HepG2 (cell line): ENCODE results near the gene ZFAND2B. TPM values are rescaled to one million over a fixed set of nuclear protein-coding genes. Genes with fewer than 3 reads are reported as not detected.

Experiments
- DMAP1 ChIP-seq: IDR thresholded peaks from 2 replicates; pipeline ENCODE4 v1.6.1; 2016
- EED ChIP-seq: sonication (generic); formaldehyde crosslinking; IDR thresholded peaks from 2 replicates; pipeline ENCODE4 v1.5.0; 2020; ENCODE audit warnings: mild to moderate bottlenecking, missing genetic modification reagents
- FOXO1 ChIP-seq: sonication (generic); formaldehyde crosslinking; IDR thresholded peaks from 2 replicates; pipeline ENCODE4 v1.4.0; 2020; ENCODE audit warnings: missing genetic modification reagents
- NFIC ChIP-seq: IDR thresholded peaks from 2 replicates; pipeline ENCODE4 v1.6.1; 2012; ENCODE audit warnings: mild to moderate bottlenecking, low read length, inconsistent platforms
- RFX1 ChIP-seq: fragments of 450-650 bp; IDR thresholded peaks from 2 replicates; pipeline ENCODE4 v1.6.1; 2017
- SMARCE1 ChIP-seq: fragments of 450-650 bp; IDR thresholded peaks from 2 replicates; pipeline ENCODE4 v1.6.1; 2017; ENCODE audit warnings: borderline replicate concordance
- SNAPC5 ChIP-seq: sonication (generic); formaldehyde crosslinking; IDR thresholded peaks from 2 replicates; pipeline ENCODE4 v1.8.1; 2023; ENCODE audit warnings: mild to moderate bottlenecking, missing genetic modification reagents, borderline replicate concordance
- SOX13 ChIP-seq, 3 experiments: fragments of 450-650 bp in 1 of 3; sonication (generic) in 1 of 3; formaldehyde crosslinking in 1 of 3; IDR thresholded peaks in 2 of 3; conservative IDR thresholded peaks in 1 of 3; 2 replicates each; pipeline versions ENCODE4 v1.5.0 to v1.6.1; 2016 to 2020; ENCODE audit warnings: antibody characterized with exemption in 1 of 3, mild to moderate bottlenecking in 1 of 3, missing compliant biosample characterization in 1 of 3, missing genetic modification reagents in 1 of 3, moderate library complexity in 1 of 3
- SRF ChIP-seq: IDR thresholded peaks from 2 replicates; pipeline ENCODE4 v1.6.1; 2011; ENCODE audit warnings: mild to moderate bottlenecking, low read depth, low read length, moderate library complexity
- TBX3 ChIP-seq: fragments of 450-650 bp; IDR thresholded peaks from 2 replicates; pipeline ENCODE4 v1.6.1; 2017; ENCODE audit warnings: antibody characterized with exemption, mild to moderate bottlenecking, inconsistent platforms, borderline replicate concordance
- TRIM22 ChIP-seq: fragments of 450-650 bp; IDR thresholded peaks from 2 replicates; pipeline ENCODE4 v1.6.1; 2017
- ZBTB20 ChIP-seq: sonication (generic); formaldehyde crosslinking; IDR thresholded peaks from 2 replicates; pipeline ENCODE4 v1.8.1; 2023; ENCODE audit warnings: missing genetic modification reagents, low read depth, mild to moderate bottlenecking, borderline replicate concordance
- ZFYVE20 ChIP-seq: sonication (generic); formaldehyde crosslinking; IDR thresholded peaks from 2 replicates; pipeline ENCODE4 v1.8.0; 2023; ENCODE audit warnings: low read depth, mild to moderate bottlenecking, moderate library complexity, missing genetic modification reagents, borderline replicate concordance
- ZNF17 ChIP-seq: sonication (generic); formaldehyde crosslinking; IDR thresholded peaks from 2 replicates; pipeline ENCODE4 v1.5.0; 2020; ENCODE audit warnings: mild to moderate bottlenecking, missing genetic modification reagents
- ZNF512 ChIP-seq: sonication (generic); formaldehyde crosslinking; IDR thresholded peaks from 2 replicates; pipeline ENCODE4 v1.4.0; 2020; ENCODE audit warnings: mild to moderate bottlenecking, missing genetic modification reagents
- ZNF530 ChIP-seq: sonication (generic); formaldehyde crosslinking; IDR thresholded peaks from 2 replicates; pipeline ENCODE4 v1.5.0; 2020; ENCODE audit warnings: low read depth, mild to moderate bottlenecking, missing genetic modification reagents
- ZNF614 ChIP-seq: IDR thresholded peaks from 2 replicates; pipeline ENCODE4 v1.6.1; 2018; ENCODE audit warnings: missing biosample characterization, missing genetic modification reagents, inconsistent platforms, borderline replicate concordance
- ZNF678 ChIP-seq: sonication (generic); formaldehyde crosslinking; IDR thresholded peaks from 2 replicates; pipeline ENCODE4 v1.4.0; 2020; ENCODE audit warnings: mild to moderate bottlenecking, missing genetic modification reagents
- ZNF776 ChIP-seq: sonication (generic); formaldehyde crosslinking; IDR thresholded peaks from 2 replicates; pipeline ENCODE4 v1.4.0; 2020; ENCODE audit warnings: mild to moderate bottlenecking, missing genetic modification reagents
- ZSCAN22 ChIP-seq: sonication (generic); formaldehyde crosslinking; IDR thresholded peaks from 2 replicates; pipeline ENCODE4 v1.4.0; 2020; ENCODE audit warnings: mild to moderate bottlenecking, missing genetic modification reagents
- polyA plus RNA-seq, 8 experiments: library from polyadenylated mRNA; depleted of rRNA in 3 of 8; stranded (reverse) in 7 of 8; unstranded in 1 of 8; fragments of >200 nt; fragmentation: Illumina TruSeq in 4 of 8; extraction: Trizol in 4 of 8; gene quantifications; 2 replicates each; pipeline versions ENCODE4 v1.2.1 to v1.2.3, GENCODE V29; 2011 to 2016; ENCODE audit warnings: low read depth in 4 of 8, missing spikeins in 1 of 8, mixed read lengths in 1 of 8; ENCODE audit not compliant: insufficient read depth in 1 of 8
- total RNA-seq, 5 experiments: library from RNA; depleted of rRNA; stranded (reverse); fragments of >200 nt; fragmentation: Illumina TruSeq; extraction: Trizol; gene quantifications; 2 replicates each; pipeline ENCODE4 v1.2.3, GENCODE V29; 2016; ENCODE audit warnings: low read depth in 1 of 5
- TF ChIP-seq, protein P1 (sequence below): sonication (generic); formaldehyde crosslinking; IDR thresholded peaks from 2 replicates; pipeline ENCODE4 v1.5.1; 2020; ENCODE audit warnings: missing genetic modification reagents, mild to moderate bottlenecking, borderline replicate concordance
- TF ChIP-seq, protein P2 (sequence below): sonication (generic); formaldehyde crosslinking; IDR thresholded peaks from 2 replicates; pipeline ENCODE4 v1.4.0; 2020; ENCODE audit warnings: mild to moderate bottlenecking, missing genetic modification reagents
- TF ChIP-seq, protein P3 (sequence below): IDR thresholded peaks from 2 replicates; pipeline ENCODE4 v1.6.1; 2016

ZFAND2B gene
- total and polyA plus RNA-seq, 2 of the 13 experiments (the other 11 are each of a cell fraction or from before 2014, with no cell fraction given): 53.3 to 115 TPM

DNA sequence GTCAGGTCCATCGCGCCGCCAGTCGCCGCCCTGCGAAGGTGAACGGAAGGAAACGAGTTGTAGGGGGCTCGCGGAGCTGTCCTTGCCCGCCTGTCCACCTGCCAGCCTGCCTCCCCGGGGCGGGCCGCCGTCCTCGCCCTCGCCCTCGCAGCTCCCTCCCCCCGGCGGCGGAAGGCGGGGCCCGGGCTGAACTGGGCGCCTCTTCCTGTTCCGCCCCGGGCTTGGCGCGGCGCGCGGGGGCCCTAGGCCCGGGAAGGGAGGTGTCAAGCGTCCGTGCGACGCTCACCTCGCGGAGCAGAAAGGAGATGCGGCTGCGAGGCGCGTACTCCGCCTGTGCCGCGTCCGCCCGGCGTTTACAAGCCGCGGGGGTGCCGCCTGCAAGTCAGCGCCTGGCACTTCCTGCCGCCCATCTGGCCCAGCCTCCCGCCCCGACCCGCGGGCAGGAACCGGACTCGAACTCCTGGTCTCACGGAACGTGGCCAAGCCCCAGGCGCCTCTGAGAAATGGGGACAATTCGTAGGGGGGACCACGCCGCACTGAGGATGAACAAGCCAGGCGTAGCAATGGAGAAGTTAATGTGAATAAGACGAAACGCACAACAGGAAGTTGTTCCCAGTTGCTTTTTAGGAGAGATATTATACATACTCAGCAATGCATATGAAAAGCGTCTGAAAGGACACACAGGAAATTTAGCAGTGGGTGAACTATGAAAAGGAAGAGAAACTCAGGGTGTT lies 29.6 kb upstream of the ZFAND2B start, which contains the start of gene CNPPD1 (continued):
- TF ChIP-seq, protein P1, sequence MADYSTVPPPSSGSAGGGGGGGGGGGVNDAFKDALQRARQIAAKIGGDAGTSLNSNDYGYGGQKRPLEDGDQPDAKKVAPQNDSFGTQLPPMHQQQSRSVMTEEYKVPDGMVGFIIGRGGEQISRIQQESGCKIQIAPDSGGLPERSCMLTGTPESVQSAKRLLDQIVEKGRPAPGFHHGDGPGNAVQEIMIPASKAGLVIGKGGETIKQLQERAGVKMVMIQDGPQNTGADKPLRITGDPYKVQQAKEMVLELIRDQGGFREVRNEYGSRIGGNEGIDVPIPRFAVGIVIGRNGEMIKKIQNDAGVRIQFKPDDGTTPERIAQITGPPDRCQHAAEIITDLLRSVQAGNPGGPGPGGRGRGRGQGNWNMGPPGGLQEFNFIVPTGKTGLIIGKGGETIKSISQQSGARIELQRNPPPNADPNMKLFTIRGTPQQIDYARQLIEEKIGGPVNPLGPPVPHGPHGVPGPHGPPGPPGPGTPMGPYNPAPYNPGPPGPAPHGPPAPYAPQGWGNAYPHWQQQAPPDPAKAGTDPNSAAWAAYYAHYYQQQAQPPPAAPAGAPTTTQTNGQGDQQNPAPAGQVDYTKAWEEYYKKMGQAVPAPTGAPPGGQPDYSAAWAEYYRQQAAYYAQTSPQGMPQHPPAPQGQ (CRISPR knock-in tag): peak; percentile 41; the same call in 1 of the 2 replicates
- TF ChIP-seq SOX13 (IDR thresholded peaks at IDR 0.05): no peak; the same call in 1 of the 2 replicates
- peak in 1 of 2 experiments; percentile 74; a peak in 2 of 4 replicates for TF ChIP-seq SOX13 (CRISPR knock-in tag; conservative IDR thresholded peaks at IDR 0.05 in 1 of 2, IDR thresholded peaks at IDR 0.05 in 1 of 2)
- TF ChIP-seq ZSCAN22 (CRISPR knock-in tag): peak; percentile 70; the same call in 1 of the 2 replicates
- TF ChIP-seq EED: peak; percentile 98
- TF ChIP-seq, protein P2, sequence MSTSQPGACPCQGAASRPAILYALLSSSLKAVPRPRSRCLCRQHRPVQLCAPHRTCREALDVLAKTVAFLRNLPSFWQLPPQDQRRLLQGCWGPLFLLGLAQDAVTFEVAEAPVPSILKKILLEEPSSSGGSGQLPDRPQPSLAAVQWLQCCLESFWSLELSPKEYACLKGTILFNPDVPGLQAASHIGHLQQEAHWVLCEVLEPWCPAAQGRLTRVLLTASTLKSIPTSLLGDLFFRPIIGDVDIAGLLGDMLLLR: peak; percentile 99
- peak; percentile 96 for TF ChIP-seq ZNF678 (CRISPR knock-in tag)
- peak; percentile 79 for TF ChIP-seq ZBTB20 (CRISPR knock-in tag)
- TF ChIP-seq SNAPC5 (CRISPR knock-in tag): peak; percentile 76
- peak; percentile 97 for TF ChIP-seq ZNF776 (CRISPR knock-in tag)
- no peak for TF ChIP-seq TRIM22
- no peak; the same call in 1 of the 2 replicates for TF ChIP-seq ZNF17
- TF ChIP-seq ZNF512 (CRISPR knock-in tag): no peak; the same call in 1 of the 2 replicates
- TF ChIP-seq, protein P3, sequence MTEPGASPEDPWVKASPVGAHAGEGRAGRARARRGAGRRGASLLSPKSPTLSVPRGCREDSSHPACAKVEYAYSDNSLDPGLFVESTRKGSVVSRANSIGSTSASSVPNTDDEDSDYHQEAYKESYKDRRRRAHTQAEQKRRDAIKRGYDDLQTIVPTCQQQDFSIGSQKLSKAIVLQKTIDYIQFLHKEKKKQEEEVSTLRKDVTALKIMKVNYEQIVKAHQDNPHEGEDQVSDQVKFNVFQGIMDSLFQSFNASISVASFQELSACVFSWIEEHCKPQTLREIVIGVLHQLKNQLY (CRISPR knock-in tag): peak; percentile 65
- no peak for TF ChIP-seq SMARCE1
- TF ChIP-seq FOXO1 (CRISPR knock-in tag): peak; percentile 84
- TF ChIP-seq TBX3: peak; percentile 82
- no peak for TF ChIP-seq SRF
- peak; percentile 92; the same call in 1 of the 2 replicates for TF ChIP-seq ZNF614
- TF ChIP-seq DMAP1 (CRISPR knock-in tag): peak; percentile 87
- TF ChIP-seq ZNF530 (CRISPR knock-in tag): no peak
- no peak for TF ChIP-seq NFIC
- peak; percentile 91; the same call in 1 of the 2 replicates for TF ChIP-seq ZFYVE20 (CRISPR knock-in tag)
- TF ChIP-seq RFX1: no peak
